SK-N-SH (cell line): ENCODE measurements around the gene ITGB6. TPM values are rescaled to one million over a fixed set of nuclear protein-coding genes. Genes with fewer than 3 reads are reported as not detected.

ENCODE experiments used
- CTCF ChIA-PET: fragments of 300-600, 350-600 bp; formaldehyde crosslinking; extraction: SDS; loops from one replicate; lab custom pipeline; 2021; lab: Yijun Ruan, JAX
- POLR2A ChIA-PET: fragments of 350-600 bp; sonication (Branson Sonifier 250); formaldehyde crosslinking; extraction: SDS; loops from one replicate; lab custom pipeline; 2020; ENCODE audit warnings: antibody characterized with exemption, inconsistent platforms; lab: Yijun Ruan, JAX
- DNase-seq: peaks from one replicate; pipeline ENCODE4 v3.0.0; 2012
- H2AFZ ChIP-seq: fragments of 200-600 bp; sonication (generic); 2 replicates; pipeline ENCODE4 v1.8.1; 2016; ENCODE audit warnings: antibody characterized with exemption, mild to moderate bottlenecking, low read depth
- H3F3A ChIP-seq: fragments of 200-600 bp; sonication (generic); replicated peaks from 2 replicates; pipeline ENCODE3; 2016; ENCODE audit warnings: antibody characterized with exemption, mild to moderate bottlenecking; ENCODE audit not compliant: insufficient read depth
- H3K27ac ChIP-seq, 2 experiments: fragments of 200-500 bp in 1 of 2; fragments of 200-600 bp in 1 of 2; sonication (Bioruptor generic) in 1 of 2; sonication (generic), shearing (Covaris generic) in 1 of 2; 2 replicates each; pipeline versions ENCODE4 v1.5.1 to v1.6.1; 2014 to 2016; ENCODE audit warnings: low read depth in 2 of 2, inconsistent platforms in 1 of 2, low read length in 1 of 2, mild to moderate bottlenecking in 1 of 2, mixed read lengths in 1 of 2
- H3K27me3 ChIP-seq: fragments of 200-600 bp; sonication (generic), shearing (Covaris generic); 2 replicates; pipeline ENCODE4 v1.6.1; 2016; ENCODE audit warnings: mixed run types; ENCODE audit not compliant: insufficient read depth
- H3K36me3 ChIP-seq, 2 experiments: fragments of 200-500 bp in 1 of 2; fragments of 200-600 bp in 1 of 2; sonication (Bioruptor generic) in 1 of 2; sonication (generic) in 1 of 2; replicated peaks in 1 of 2; 2 replicates each; pipeline versions ENCODE3 to v1.5.1; 2014 to 2016; ENCODE audit warnings: low read length in 1 of 2, mild to moderate bottlenecking in 1 of 2; ENCODE audit not compliant: insufficient read depth in 2 of 2, control insufficient read depth in 1 of 2
- H3K4me1 ChIP-seq, 2 experiments: fragments of 200-500 bp in 1 of 2; fragments of 200-600 bp in 1 of 2; sonication (Bioruptor generic) in 1 of 2; sonication (generic), shearing (Covaris generic) in 1 of 2; 2 replicates each; pipeline versions ENCODE4 v1.5.1 to v1.6.1; 2014 to 2016; ENCODE audit warnings: low read depth in 1 of 2, low read length in 1 of 2, mixed run types in 1 of 2; ENCODE audit not compliant: insufficient read depth in 2 of 2, control insufficient read depth in 1 of 2
- H3K4me2 ChIP-seq: fragments of 200-600 bp; sonication (generic), shearing (Covaris generic); 2 replicates; pipeline ENCODE4 v1.6.1; 2017; ENCODE audit warnings: mixed run types
- H3K4me3 ChIP-seq, 2 experiments: fragments of 200-500 bp in 1 of 2; fragments of 200-600 bp in 1 of 2; sonication (Bioruptor generic) in 1 of 2; sonication (generic), shearing (Covaris generic) in 1 of 2; 2 replicates each; pipeline versions ENCODE4 v1.5.1 to v1.8.1; 2014 to 2016; ENCODE audit warnings: low read depth in 2 of 2, inconsistent platforms in 1 of 2, low read length in 1 of 2, mild to moderate bottlenecking in 1 of 2, mixed read lengths in 1 of 2, moderate library complexity in 1 of 2
- H3K79me2 ChIP-seq: fragments of 200-600 bp; sonication (generic); 2 replicates; pipeline ENCODE4 v1.8.1; 2017; ENCODE audit warnings: mild to moderate bottlenecking; ENCODE audit not compliant: insufficient read depth
- H3K9ac ChIP-seq: fragments of 200-600 bp; sonication (generic); 2 replicates; pipeline ENCODE4 v1.6.1; 2017; ENCODE audit warnings: mixed run types
- H3K9me2 ChIP-seq: fragments of 200-600 bp; sonication (generic); 2 replicates; pipeline ENCODE4 v1.6.1; 2017; ENCODE audit warnings: mixed run types
- H3K9me3 ChIP-seq: fragments of 200-600 bp; sonication (generic); 2 replicates; pipeline ENCODE4 v1.6.1; 2017; ENCODE audit warnings: mixed run types, mild to moderate bottlenecking, moderate library complexity
- H4K20me1 ChIP-seq: fragments of 200-600 bp; sonication (generic); 2 replicates; pipeline ENCODE4 v1.6.1; 2017; ENCODE audit warnings: mild to moderate bottlenecking, mixed run types; ENCODE audit not compliant: insufficient read depth
- CHD2 ChIP-seq: fragments of 150-350 bp; IDR thresholded peaks from 2 replicates; pipeline ENCODE4 v1.6.1; 2018; ENCODE audit warnings: low read length; ENCODE audit not compliant: partially characterized antibody
- CTCF ChIP-seq: fragments of 200-600 bp; sonication (generic); IDR thresholded peaks from 2 replicates; pipeline ENCODE4 v1.6.1; 2017; ENCODE audit warnings: antibody characterized with exemption, mild to moderate bottlenecking, moderate library complexity
- ELF1 ChIP-seq: IDR thresholded peaks from 2 replicates; pipeline ENCODE4 v1.4.0; 2012
- EP300 ChIP-seq, 2 experiments: IDR thresholded peaks; 2 replicates each; pipeline versions ENCODE4 v1.4.0 to v1.6.1; 2012; ENCODE audit warnings: borderline replicate concordance in 1 of 2, low read depth in 1 of 2, low read length in 1 of 2
- EZH2phosphoT487 ChIP-seq: fragments of 200-600 bp; sonication (generic); IDR thresholded peaks from 2 replicates; pipeline ENCODE4 v1.6.1; 2017; ENCODE audit warnings: low read depth, mixed run types, mild to moderate bottlenecking, antibody characterized with exemption, moderate library complexity, borderline replicate concordance
- FOXJ3 ChIP-seq: sonication (generic); formaldehyde crosslinking; IDR thresholded peaks from 2 replicates; pipeline ENCODE4 v1.5.1; 2020; ENCODE audit warnings: mild to moderate bottlenecking, missing genetic modification reagents
- GABPA ChIP-seq: IDR thresholded peaks from 2 replicates; pipeline ENCODE4 v1.4.0; 2012; ENCODE audit warnings: low read depth, mild to moderate bottlenecking
- GATA2 ChIP-seq: sonication (generic); formaldehyde crosslinking; IDR thresholded peaks from 2 replicates; pipeline ENCODE4 v1.5.0; 2020; ENCODE audit warnings: mild to moderate bottlenecking, missing genetic modification reagents
- JUND ChIP-seq: IDR thresholded peaks from 2 replicates; pipeline ENCODE4 v1.4.0; 2012
- MAX ChIP-seq: IDR thresholded peaks from 2 replicates; pipeline ENCODE4 v1.4.0; 2012; ENCODE audit warnings: low read depth
- NFIC ChIP-seq: IDR thresholded peaks from 2 replicates; pipeline ENCODE4 v1.4.0; 2012; ENCODE audit warnings: borderline replicate concordance
- NRF1 ChIP-seq: IDR thresholded peaks from 2 replicates; pipeline ENCODE4 v1.6.1; 2012; ENCODE audit warnings: low read depth, mild to moderate bottlenecking, low read length
- PBX3 ChIP-seq: IDR thresholded peaks from 2 replicates; pipeline ENCODE4; 2012
- POLR2AphosphoS5 ChIP-seq: IDR thresholded peaks from 2 replicates; pipeline ENCODE4 v1.6.1; 2012; ENCODE audit warnings: low read depth, low read length
- RCOR1 ChIP-seq: fragments of 150-350 bp; IDR thresholded peaks from 2 replicates; pipeline ENCODE4 v1.6.1; 2017; ENCODE audit warnings: antibody characterized with exemption, low read length
- RFX5 ChIP-seq: IDR thresholded peaks from 2 replicates; pipeline ENCODE4 v1.6.1; 2012; ENCODE audit warnings: mild to moderate bottlenecking, improper control_type of control experiment, low read length
- SMC3 ChIP-seq: IDR thresholded peaks from 2 replicates; pipeline ENCODE4 v1.6.1; 2012; ENCODE audit warnings: low read depth, low read length, improper control_type of control experiment
- TAF1 ChIP-seq: IDR thresholded peaks from 2 replicates; pipeline ENCODE4 v1.6.1; 2012; ENCODE audit warnings: low read depth, mild to moderate bottlenecking, low read length, moderate library complexity, borderline replicate concordance
- TEAD4 ChIP-seq: IDR thresholded peaks from 2 replicates; pipeline ENCODE4 v1.4.0; 2012; ENCODE audit warnings: mild to moderate bottlenecking, borderline replicate concordance; ENCODE audit not compliant: insufficient read depth
- YY1 ChIP-seq: IDR thresholded peaks from 2 replicates; pipeline ENCODE4 v1.4.0; 2012; ENCODE audit warnings: low read depth, mild to moderate bottlenecking
- WGBS: methylation state at CpG from one replicate; pipeline ENCODE4 v1.1.6; 2017; ENCODE audit warnings: low lambda C conversion rate; 5-methylcytosine and 5-hydroxymethylcytosine counted together
- polyA plus RNA-seq, 3 experiments: library from polyadenylated mRNA; depleted of rRNA; stranded (reverse); fragments of >200 nt; gene quantifications; 2 replicates each; pipeline ENCODE4 v1.2.3, GENCODE V29; 2012

The ITGB6 gene
- polyA plus RNA-seq, 1 of the 3 experiments (the other 2 are of a cell fraction): 0.10 TPM

GRCh38 chr2:160245614-160246155 lies 45.6 kb upstream of the ITGB6 start (continued):
- TF ChIP-seq CHD2 (no peak), RCOR1 (no peak), GABPA (no peak), TEAD4 (no peak), NRF1 (no peak), POLR2AphosphoS5 (no peak), NFIC (no peak)

GRCh38 chr2:160242893-160243564 lies 43.0 kb upstream of the ITGB6 start:
- 0 out of 2 replicates have a peak overlapping the region, but pooled peaks have one; percentile 43 for H2AFZ ChIP-seq
- H3K4me1 ChIP-seq: peaks cover 19 to 24% of the 10 kb centered on the region in 2 experiments; a peak in 3 of 4 replicates
- H4K20me1 ChIP-seq: no peaks in the 10 kb centered on the region
- peak overlapping the region; percentile 87 to 93 for H3K27ac ChIP-seq
- DNase-seq: no peak
- TF ChIP-seq ELF1 (no peak), JUND (no peak), TAF1 (no peak), EZH2phosphoT487 (no peak)
- no peaks in the 10 kb centered on the region for H3K9me2 ChIP-seq
- H3K27me3 ChIP-seq: no peaks in the 10 kb centered on the region
- no peak overlapping the region for H3K9ac ChIP-seq
- H3K79me2 ChIP-seq: no peaks in the 10 kb centered on the region
- POLR2A ChIA-PET: no interaction called here
- 43% methylated on average over 3 of the region's 3 CpGs for WGBS
- H3K9me3 ChIP-seq: no peaks in the 10 kb centered on the region
- peak overlapping the region; percentile 15; the same call in 1 of the 2 replicates for H3K4me2 ChIP-seq
- H3K36me3 ChIP-seq: no peaks in the 10 kb centered on the region
- CTCF ChIA-PET: interaction anchor here (1.2 to 4.6 kb wide), 2 partner anchors 9 to 735 kb away, joined by 4 to 32 read pairs; no protein-coding TSS in a partner anchor
- no peak overlapping the region for H3K4me3 ChIP-seq
- peaks cover 19% of the 10 kb centered on the region for H3F3A ChIP-seq

GRCh38 chr2:160241251-160242137 lies 41.4 kb upstream of the ITGB6 start:
- Histone ChIP-seq H2AFZ (peak overlapping the region; percentile 44; the same call in 1 of the 2 replicates), H3K9ac (peak overlapping the region; percentile 31; the same call in 1 of the 2 replicates), H3K36me3 (no peaks in the 10 kb centered on the region), H3K27ac (peak overlapping the region; percentile 87 to 93), H3K79me2 (no peaks in the 10 kb centered on the region), H4K20me1 (no peaks in the 10 kb centered on the region), H3K27me3 (no peaks in the 10 kb centered on the region), H3K4me3 (no peak overlapping the region), H3K9me3 (no peaks in the 10 kb centered on the region), H3K9me2 (no peaks in the 10 kb centered on the region), H3K4me2 (peak overlapping the region; percentile 42), H3F3A (peaks cover 19% of the 10 kb centered on the region), H3K4me1 (peaks cover 19 to 24% of the 10 kb centered on the region in 2 experiments; a peak in 3 of 4 replicates)
- WGBS: 33% methylated on average over 4 of the region's 4 CpGs
- DNase-seq: peak; percentile 45
- POLR2A ChIA-PET: no interaction called here
- CTCF ChIA-PET: interaction anchor here (0.9 to 4.6 kb wide), 5 partner anchors 11 to 729 kb away, joined by 3 to 32 read pairs (median 4); no protein-coding TSS in a partner anchor
- TF ChIP-seq GATA2 (peak; percentile 17; the same call in 1 of the 2 replicates), FOXJ3 (CRISPR knock-in tag) (no peak), YY1 (no peak), RFX5 (no peak), MAX (peak; percentile 75), CTCF (no peak), SMC3 (no peak), PBX3 (peak; percentile 85), EP300 (IDR thresholded peaks at IDR 0.05; ENCODE audit: borderline replicate concordance in 1 of 2, low read depth in 1 of 2, low read length in 1 of 2) (peak; percentile 63 to 96; a peak in 3 of 4 replicates), TAF1 (no peak), EZH2phosphoT487 (no peak)
